ENCODE results near the gene RNF222.

- TF ChIP-seq CTCF (conservative IDR thresholded peaks at IDR 0.05; ENCODE audit: low read length) = no peak
- TF ChIP-seq EZH2phosphoT487 (IDR thresholded peaks at IDR 0.05; ENCODE audit: borderline replicate concordance) = no peak
Observed at GRCh38 chr17:8391711-8392110, 5.9 kb downstream of the RNF222 start.

All from Loucy (cell line).